WTC11 (cell line): ENCODE measurements around the gene RNF115. TPM values are rescaled to one million over a fixed set of nuclear protein-coding genes. Genes with fewer than 3 reads are reported as not detected.
A peak's percentile ranks its signal among the peaks of the same experiment; 100 is the strongest.

ENCODE experiments used
- ATAC-seq: fragments of 200-7000 bp; cut with Tn5 transposase; 2 replicates; pipeline ENCODE4 v1.10.0; 2021; ENCODE audit warnings: mild to moderate bottlenecking, moderate library complexity
- CTCF ChIA-PET: fragments of 300-600 bp; sonication (Branson Sonifier 250); formaldehyde crosslinking; loops from one replicate; lab custom pipeline; 2021; ENCODE audit warnings: antibody characterized with exemption; lab: Charles Lee
- POLR2A ChIA-PET: fragments of 350-600 bp; sonication (Branson Sonifier 250); formaldehyde crosslinking; loops from one replicate; lab custom pipeline; 2021; ENCODE audit warnings: antibody characterized with exemption; lab: Charles Lee
- DNase-seq: peaks from one replicate; pipeline ENCODE4 v3.0.0; 2021; ENCODE audit warnings: low spot score
- H3K27ac Mint-ChIP-seq: 2 replicates; pipeline ENCODE4 v1.8.0; 2021; ENCODE audit warnings: mixed read lengths
- H3K27me3 Mint-ChIP-seq: 2 replicates; pipeline ENCODE4 v1.8.0; 2021; ENCODE audit warnings: low read depth, mild to moderate bottlenecking, moderate library complexity, mixed read lengths
- H3K36me3 Mint-ChIP-seq: 2 replicates; pipeline ENCODE4 v1.8.0; 2021; ENCODE audit warnings: mixed read lengths
- H3K4me1 Mint-ChIP-seq: 2 replicates; pipeline ENCODE4 v1.8.0; 2022; ENCODE audit warnings: mixed read lengths
- H3K4me3 Mint-ChIP-seq: 2 replicates; pipeline ENCODE4 v1.8.0; 2021; ENCODE audit warnings: mild to moderate bottlenecking, moderate library complexity, mixed read lengths
- H3K9me3 Mint-ChIP-seq: 2 replicates; pipeline ENCODE4 v1.8.0; 2021; ENCODE audit warnings: mixed read lengths
- AFF4 ChIP-seq: sonication (generic); formaldehyde crosslinking; IDR thresholded peaks from 2 replicates; pipeline ENCODE4 v1.8.1; 2023; ENCODE audit warnings: mild to moderate bottlenecking, missing genetic modification reagents, borderline replicate concordance
- CBFB ChIP-seq: sonication (generic); formaldehyde crosslinking; IDR thresholded peaks from 2 replicates; pipeline ENCODE4 v1.8.1; 2022; ENCODE audit warnings: mild to moderate bottlenecking, low read depth, missing genetic modification reagents
- CREB1 ChIP-seq: sonication (generic); formaldehyde crosslinking; IDR thresholded peaks from 2 replicates; pipeline ENCODE4 v1.8.0; 2023; ENCODE audit warnings: mild to moderate bottlenecking, missing genetic modification reagents
- E2F1 ChIP-seq: sonication (generic); formaldehyde crosslinking; IDR thresholded peaks from 2 replicates; pipeline ENCODE4 v1.8.0; 2022; ENCODE audit warnings: mild to moderate bottlenecking, missing genetic modification reagents
- ELF4 ChIP-seq: sonication (generic); formaldehyde crosslinking; IDR thresholded peaks from 2 replicates; pipeline ENCODE4 v1.8.1; 2022; ENCODE audit warnings: low read depth, mild to moderate bottlenecking, moderate library complexity, missing genetic modification reagents
- ERG ChIP-seq: fragments of 250-450 bp; sonication (Bioruptor Pico); IDR thresholded peaks from 2 replicates; pipeline ENCODE4 v1.8.0; 2021; ENCODE audit warnings: mild to moderate bottlenecking
- FOXJ3 ChIP-seq: sonication (generic); formaldehyde crosslinking; IDR thresholded peaks from 2 replicates; pipeline ENCODE4 v1.9.0; 2021; ENCODE audit warnings: missing genetic modification reagents, mild to moderate bottlenecking, borderline replicate concordance
- HMGA2 ChIP-seq: fragments of 250-450 bp; sonication (Bioruptor Pico); IDR thresholded peaks from 2 replicates; pipeline ENCODE4 v1.4.0; 2021; ENCODE audit warnings: mild to moderate bottlenecking, moderate library complexity
- MLX ChIP-seq: sonication (generic); formaldehyde crosslinking; IDR thresholded peaks from 2 replicates; pipeline ENCODE4 v1.8.1; 2023; ENCODE audit warnings: mild to moderate bottlenecking, missing genetic modification reagents, moderate library complexity
- MYBL2 ChIP-seq: sonication (generic); formaldehyde crosslinking; IDR thresholded peaks from 2 replicates; pipeline ENCODE4 v1.8.1; 2023; ENCODE audit warnings: mild to moderate bottlenecking, moderate library complexity, missing genetic modification reagents
- NFATC4 ChIP-seq: fragments of 250-450 bp; sonication (Bioruptor Pico); IDR thresholded peaks from 2 replicates; pipeline ENCODE4 v1.9.0; 2021; ENCODE audit warnings: mild to moderate bottlenecking
- NR3C1 ChIP-seq: sonication (generic); formaldehyde crosslinking; conservative IDR thresholded peaks from 2 replicates; pipeline ENCODE4 v1.8.1; 2023; ENCODE audit warnings: low read depth, mild to moderate bottlenecking, missing genetic modification reagents
- SMAD3 ChIP-seq: sonication (generic); formaldehyde crosslinking; IDR thresholded peaks from 2 replicates; pipeline ENCODE4 v1.8.0; 2022; ENCODE audit warnings: missing genetic modification reagents, mild to moderate bottlenecking, borderline replicate concordance
- SMAD4 ChIP-seq: sonication (generic); formaldehyde crosslinking; IDR thresholded peaks from 2 replicates; pipeline ENCODE4 v1.8.0; 2022; ENCODE audit warnings: mild to moderate bottlenecking, missing genetic modification reagents
- TCF7 ChIP-seq: sonication (generic); formaldehyde crosslinking; IDR thresholded peaks from 2 replicates; pipeline ENCODE4 v1.8.0; 2022; ENCODE audit warnings: mild to moderate bottlenecking, low read depth, missing genetic modification reagents, moderate library complexity
- ZNF121 ChIP-seq: sonication (generic); formaldehyde crosslinking; IDR thresholded peaks from 2 replicates; pipeline ENCODE4 v1.8.0; 2023; ENCODE audit warnings: missing genetic modification reagents
- ZNF138 ChIP-seq: sonication (generic); formaldehyde crosslinking; conservative IDR thresholded peaks from 2 replicates; pipeline ENCODE4 v1.8.1; 2022; ENCODE audit warnings: mild to moderate bottlenecking, moderate library complexity, missing genetic modification reagents
- ZNF281 ChIP-seq: sonication (generic); formaldehyde crosslinking; IDR thresholded peaks from 2 replicates; pipeline ENCODE4 v1.8.0; 2023; ENCODE audit warnings: mild to moderate bottlenecking, missing genetic modification reagents
- ZNF512 ChIP-seq: sonication (generic); formaldehyde crosslinking; IDR thresholded peaks from 2 replicates; pipeline ENCODE4 v1.8.1; 2022; ENCODE audit warnings: missing genetic modification reagents, borderline replicate concordance
- total RNA-seq: library from RNA; stranded (reverse); gene quantifications from 3 replicates; pipeline ENCODE4 v1.2.3, GENCODE V29; 2021

RNF115 gene
- total RNA-seq, 1 experiment from 2014 or later, result 8.1 TPM

GRCh38 chr1:145784409-145784808 lies 39.5 kb downstream of the RNF115 start (continued):
- no peak for TF ChIP-seq MLX (CRISPR knock-in tag)
- TF ChIP-seq NR3C1 (CRISPR knock-in tag), result no peak
- no peak for TF ChIP-seq AFF4 (CRISPR knock-in tag)
- TF ChIP-seq ERG, result no peak
- no peak for TF ChIP-seq ELF4 (CRISPR knock-in tag)

GRCh38 chr1:145782272-145783099 lies 41.4 kb downstream of the RNF115 start:
- ChIA-PET POLR2A (no interaction called here), CTCF (no interaction called here)
- H3K36me3 Mint-ChIP-seq, result no peaks in the 10 kb centered on the region; the same call in 1 of the 2 replicates
- no peak for DNase-seq
- TF ChIP-seq SMAD4 (no peak), TCF7 (CRISPR knock-in tag) (no peak), CREB1 (CRISPR knock-in tag) (no peak), NFATC4 (CRISPR knock-in tag) (no peak), FOXJ3 (CRISPR knock-in tag) (no peak), ZNF281 (no peak), SMAD3 (no peak), CBFB (CRISPR knock-in tag) (no peak), ZNF138 (CRISPR knock-in tag) (no peak), MYBL2 (no peak), HMGA2 (no peak), ZNF512 (CRISPR knock-in tag) (no peak), ZNF121 (CRISPR knock-in tag) (no peak), E2F1 (CRISPR knock-in tag) (no peak)
- H3K9me3 Mint-ChIP-seq, result no peaks in the 10 kb centered on the region
- peaks cover 6% of the 10 kb centered on the region; the same call in 1 of the 2 replicates for H3K4me1 Mint-ChIP-seq
- H3K27ac Mint-ChIP-seq, result 0 out of 2 replicates have a peak overlapping the region, but pooled peaks have one; percentile 44
- H3K27me3 Mint-ChIP-seq, result no peaks in the 10 kb centered on the region
- no peak for ATAC-seq
- no peak overlapping the region for H3K4me3 Mint-ChIP-seq
